RWPE2 (cell line): ENCODE results near the gene GATAD1.

Experiments used
- ATAC-seq: fragments of 200-7000 bp; cut with Tn5 transposase; 3 replicates; pipeline ENCODE4 v1.9.1; 2021; ENCODE audit warnings: low read depth
- DNase-seq: peaks from one replicate; pipeline ENCODE4 v3.0.0-alpha.2; 2020; ENCODE audit warnings: low spot score
- H3K27ac ChIP-seq: fragments of 450-650 bp; 2 replicates; pipeline ENCODE4 v1.5.1; 2017; ENCODE audit warnings: mild to moderate bottlenecking; ENCODE audit not compliant: poor library complexity, severe bottlenecking
- H3K27me3 ChIP-seq: fragments of 250-450 bp; sonication (Bioruptor Pico); 2 replicates; pipeline ENCODE4 v1.5.1; 2021; ENCODE audit warnings: mild to moderate bottlenecking, moderate library complexity; ENCODE audit not compliant: insufficient read depth, poor library complexity, severe bottlenecking
- H3K36me3 ChIP-seq: fragments of 250-450 bp; sonication (Bioruptor Pico); 2 replicates; pipeline ENCODE4 v1.5.1; 2020; ENCODE audit warnings: low read depth, mild to moderate bottlenecking, moderate library complexity
- H3K4me1 ChIP-seq: fragments of 250-450 bp; sonication (Bioruptor Pico); 2 replicates; pipeline ENCODE4 v1.5.1; 2021; ENCODE audit warnings: mild to moderate bottlenecking, moderate library complexity; ENCODE audit not compliant: insufficient read depth, poor library complexity, severe bottlenecking
- H3K4me3 ChIP-seq: fragments of 250-450 bp; sonication (Bioruptor Pico); 2 replicates; pipeline ENCODE4 v1.5.1; 2021; ENCODE audit warnings: mild to moderate bottlenecking, moderate library complexity; ENCODE audit not compliant: severe bottlenecking
- H3K9me3 ChIP-seq: fragments of 250-450 bp; sonication (Bioruptor Pico); 2 replicates; pipeline ENCODE4 v1.5.1; 2021; ENCODE audit warnings: mild to moderate bottlenecking, moderate library complexity; ENCODE audit not compliant: severe bottlenecking
- CTCF ChIP-seq: fragments of 450-650 bp; IDR thresholded peaks from one replicate; pipeline ENCODE4 v1.5.1; 2017; ENCODE audit warnings: mild to moderate bottlenecking, moderate library complexity; ENCODE audit not compliant: poor library complexity, severe bottlenecking

The GATAD1 gene

GRCh38 chr7:92498557-92498956 lies 51.3 kb downstream of the GATAD1 start:
- Histone ChIP-seq H3K36me3 (peaks cover 83% of the 10 kb centered on the region), H3K27me3 (no peaks in the 10 kb centered on the region), H3K9me3 (peaks cover 3% of the 10 kb centered on the region), H3K4me1 (no peaks in the 10 kb centered on the region), H3K4me3 (no peak overlapping the region), H3K27ac (no peak overlapping the region)
- no peak for TF ChIP-seq CTCF
- DNase-seq (no peak), ATAC-seq (no peak)

- ATAC-seq (no peak), DNase-seq (no peak)
- Histone ChIP-seq H3K9me3 (peaks cover 3% of the 10 kb centered on the region), H3K27ac (no peak overlapping the region), H3K36me3 (peaks cover 60% of the 10 kb centered on the region), H3K4me3 (no peak overlapping the region), H3K27me3 (no peaks in the 10 kb centered on the region), H3K4me1 (no peaks in the 10 kb centered on the region)
- TF ChIP-seq CTCF = no peak
Measured at GRCh38 chr7:92503767-92504166, 56.5 kb downstream of the GATAD1 start.

- H3K27ac ChIP-seq = no peak overlapping the region
- H3K9me3 ChIP-seq = no peaks in the 10 kb centered on the region
- DNase-seq = no peak
- H3K36me3 ChIP-seq = peaks cover 58% of the 10 kb centered on the region
- H3K4me3 ChIP-seq = no peak overlapping the region
- H3K27me3 ChIP-seq = no peaks in the 10 kb centered on the region
- ATAC-seq = no peak
- TF ChIP-seq CTCF = no peak
- no peaks in the 10 kb centered on the region for H3K4me1 ChIP-seq
Measured at GRCh38 chr7:92504563-92504962, 57.3 kb downstream of the GATAD1 start.

GRCh38 chr7:92506363-92506762 lies 59.1 kb downstream of the GATAD1 start:
- DNase-seq = no peak
- TF ChIP-seq CTCF = no peak
- H3K27ac ChIP-seq = no peak overlapping the region
- peaks cover 46% of the 10 kb centered on the region for H3K36me3 ChIP-seq
- H3K4me1 ChIP-seq = no peaks in the 10 kb centered on the region
- H3K9me3 ChIP-seq = no peaks in the 10 kb centered on the region
- no peaks in the 10 kb centered on the region for H3K27me3 ChIP-seq
- H3K4me3 ChIP-seq = no peak overlapping the region
- ATAC-seq = no peak

- DNase-seq = no peak
- Histone ChIP-seq H3K36me3 (peaks cover 36% of the 10 kb centered on the region), H3K4me1 (no peaks in the 10 kb centered on the region), H3K27ac (no peak overlapping the region), H3K9me3 (no peaks in the 10 kb centered on the region), H3K4me3 (no peak overlapping the region), H3K27me3 (no peaks in the 10 kb centered on the region)
- TF ChIP-seq CTCF = no peak
- no peak for ATAC-seq
Measured at GRCh38 chr7:92508946-92509345, 61.7 kb downstream of the GATAD1 start.
